Keratinocyte (primary cell): Measurements from ENCODE around the gene ARTN.

Source experiments
- EZH2 ChIP-seq: IDR thresholded peaks from one replicate; pipeline ENCODE4 v1.6.1; 2012; ENCODE audit warnings: inconsistent platforms, mild to moderate bottlenecking, low read length, moderate library complexity
- TF ChIP-seq, protein P1 (sequence below), 3 experiments: IDR thresholded peaks in 1 of 3; conservative IDR thresholded peaks in 1 of 3; optimal IDR thresholded peaks in 1 of 3; 2 replicates in 2 of 3; 3 replicates in 1 of 3; pipeline versions ENCODE3 to v1.5.1; 2011; ENCODE audit warnings: low read length in 3 of 3, mild to moderate bottlenecking in 3 of 3, moderate library complexity in 2 of 3, control low read depth in 1 of 3, inconsistent platforms in 1 of 3; ENCODE audit not compliant: insufficient read depth in 2 of 3; ENCODE audit errors: extremely low read depth in 1 of 3

- TF ChIP-seq, protein P1, sequence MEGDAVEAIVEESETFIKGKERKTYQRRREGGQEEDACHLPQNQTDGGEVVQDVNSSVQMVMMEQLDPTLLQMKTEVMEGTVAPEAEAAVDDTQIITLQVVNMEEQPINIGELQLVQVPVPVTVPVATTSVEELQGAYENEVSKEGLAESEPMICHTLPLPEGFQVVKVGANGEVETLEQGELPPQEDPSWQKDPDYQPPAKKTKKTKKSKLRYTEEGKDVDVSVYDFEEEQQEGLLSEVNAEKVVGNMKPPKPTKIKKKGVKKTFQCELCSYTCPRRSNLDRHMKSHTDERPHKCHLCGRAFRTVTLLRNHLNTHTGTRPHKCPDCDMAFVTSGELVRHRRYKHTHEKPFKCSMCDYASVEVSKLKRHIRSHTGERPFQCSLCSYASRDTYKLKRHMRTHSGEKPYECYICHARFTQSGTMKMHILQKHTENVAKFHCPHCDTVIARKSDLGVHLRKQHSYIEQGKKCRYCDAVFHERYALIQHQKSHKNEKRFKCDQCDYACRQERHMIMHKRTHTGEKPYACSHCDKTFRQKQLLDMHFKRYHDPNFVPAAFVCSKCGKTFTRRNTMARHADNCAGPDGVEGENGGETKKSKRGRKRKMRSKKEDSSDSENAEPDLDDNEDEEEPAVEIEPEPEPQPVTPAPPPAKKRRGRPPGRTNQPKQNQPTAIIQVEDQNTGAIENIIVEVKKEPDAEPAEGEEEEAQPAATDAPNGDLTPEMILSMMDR (optimal IDR thresholded peaks at IDR 0.05 in 1 of 3, IDR thresholded peaks at IDR 0.05 in 1 of 3, conservative IDR thresholded peaks at IDR 0.05 in 1 of 3; ENCODE audit: extremely low read depth in 1 of 3, insufficient read depth in 2 of 3, low read length in 3 of 3) = no peak
- TF ChIP-seq EZH2 = no peak
Observed at GRCh38 chr1:43902058-43902831, 31.4 kb upstream of the ARTN start.
